PC-9 (cell line): ENCODE measurements around the gene PLK2.
A peak's percentile ranks its signal among the peaks of the same experiment; 100 is the strongest.

Experiments used
- EZH2 ChIP-seq: fragments of 200-600 bp; sonication (generic); IDR thresholded peaks from 2 replicates; pipeline ENCODE4 v1.8.0; 2017; ENCODE audit warnings: antibody characterized with exemption, low read depth
- TF ChIP-seq, protein P1 (sequence below): fragments of 200-600 bp; sonication (generic); conservative IDR thresholded peaks from 2 replicates; pipeline ENCODE4 v1.6.1; 2017; ENCODE audit warnings: mixed run types, antibody characterized with exemption, mild to moderate bottlenecking, moderate library complexity

- TF ChIP-seq, protein P1, sequence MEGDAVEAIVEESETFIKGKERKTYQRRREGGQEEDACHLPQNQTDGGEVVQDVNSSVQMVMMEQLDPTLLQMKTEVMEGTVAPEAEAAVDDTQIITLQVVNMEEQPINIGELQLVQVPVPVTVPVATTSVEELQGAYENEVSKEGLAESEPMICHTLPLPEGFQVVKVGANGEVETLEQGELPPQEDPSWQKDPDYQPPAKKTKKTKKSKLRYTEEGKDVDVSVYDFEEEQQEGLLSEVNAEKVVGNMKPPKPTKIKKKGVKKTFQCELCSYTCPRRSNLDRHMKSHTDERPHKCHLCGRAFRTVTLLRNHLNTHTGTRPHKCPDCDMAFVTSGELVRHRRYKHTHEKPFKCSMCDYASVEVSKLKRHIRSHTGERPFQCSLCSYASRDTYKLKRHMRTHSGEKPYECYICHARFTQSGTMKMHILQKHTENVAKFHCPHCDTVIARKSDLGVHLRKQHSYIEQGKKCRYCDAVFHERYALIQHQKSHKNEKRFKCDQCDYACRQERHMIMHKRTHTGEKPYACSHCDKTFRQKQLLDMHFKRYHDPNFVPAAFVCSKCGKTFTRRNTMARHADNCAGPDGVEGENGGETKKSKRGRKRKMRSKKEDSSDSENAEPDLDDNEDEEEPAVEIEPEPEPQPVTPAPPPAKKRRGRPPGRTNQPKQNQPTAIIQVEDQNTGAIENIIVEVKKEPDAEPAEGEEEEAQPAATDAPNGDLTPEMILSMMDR: peak; percentile 83
- TF ChIP-seq EZH2: no peak
Observed at GRCh38 chr5:58460732-58461286, 923 bp upstream of the PLK2 start.
